Stomach (tissue), 4 donors: ENCODE data around the gene IRAK1.

Experiments used
- EP300 ChIP-seq: sonication (generic); formaldehyde crosslinking; IDR thresholded peaks from one replicate; pipeline ENCODE4 v1.6.1; 2017; ENCODE audit warnings: antibody characterized with exemption
- POLR2A ChIP-seq, 4 donors: fragments of 450-650 bp; IDR thresholded peaks; one replicate each; pipeline ENCODE4 v1.6.1; 2016; ENCODE audit warnings: antibody characterized with exemption in 4 of 4, control low read depth in 2 of 4, mild to moderate bottlenecking in 1 of 4, moderate library complexity in 1 of 4
- POLR2AphosphoS5 ChIP-seq, 3 donors: sonication (generic); formaldehyde crosslinking; IDR thresholded peaks; one replicate each; pipeline ENCODE4 v1.6.1; 2016; ENCODE audit warnings: antibody characterized with exemption in 3 of 3
- TF ChIP-seq, protein P1 (sequence below), 7 experiments: fragments of 450-650 bp in 4 of 7; fragments of 200-600 bp in 3 of 7; sonication (generic) in 3 of 7; IDR thresholded peaks; one replicate each; pipeline ENCODE4 v1.5.1; 2016 to 2019; ENCODE audit warnings: antibody characterized with exemption in 7 of 7, control low read depth in 2 of 7, mild to moderate bottlenecking in 1 of 7

GRCh38 chrX:154068560-154068959 is 48.9 kb upstream of the IRAK1 start:
- TF ChIP-seq, protein P1, sequence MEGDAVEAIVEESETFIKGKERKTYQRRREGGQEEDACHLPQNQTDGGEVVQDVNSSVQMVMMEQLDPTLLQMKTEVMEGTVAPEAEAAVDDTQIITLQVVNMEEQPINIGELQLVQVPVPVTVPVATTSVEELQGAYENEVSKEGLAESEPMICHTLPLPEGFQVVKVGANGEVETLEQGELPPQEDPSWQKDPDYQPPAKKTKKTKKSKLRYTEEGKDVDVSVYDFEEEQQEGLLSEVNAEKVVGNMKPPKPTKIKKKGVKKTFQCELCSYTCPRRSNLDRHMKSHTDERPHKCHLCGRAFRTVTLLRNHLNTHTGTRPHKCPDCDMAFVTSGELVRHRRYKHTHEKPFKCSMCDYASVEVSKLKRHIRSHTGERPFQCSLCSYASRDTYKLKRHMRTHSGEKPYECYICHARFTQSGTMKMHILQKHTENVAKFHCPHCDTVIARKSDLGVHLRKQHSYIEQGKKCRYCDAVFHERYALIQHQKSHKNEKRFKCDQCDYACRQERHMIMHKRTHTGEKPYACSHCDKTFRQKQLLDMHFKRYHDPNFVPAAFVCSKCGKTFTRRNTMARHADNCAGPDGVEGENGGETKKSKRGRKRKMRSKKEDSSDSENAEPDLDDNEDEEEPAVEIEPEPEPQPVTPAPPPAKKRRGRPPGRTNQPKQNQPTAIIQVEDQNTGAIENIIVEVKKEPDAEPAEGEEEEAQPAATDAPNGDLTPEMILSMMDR (IDR thresholded peaks at IDR 0.05): no peak
- TF ChIP-seq POLR2A (IDR thresholded peaks at IDR 0.05) (no peak), EP300 (no peak), POLR2AphosphoS5 (IDR thresholded peaks at IDR 0.05) (no peak)
